ENCODE data around the gene SGSH. TPM values are rescaled to one million over a fixed set of nuclear protein-coding genes. Genes with fewer than 3 reads are reported as not detected.

Gene SGSH
- total RNA-seq, result 10 to 100 TPM; 29.7 to 50.3 TPM
- 19.8 TPM for polyA plus RNA-seq (ENCODE audit: insufficient read depth, low read depth, low replicate concordance)
- long read RNA-seq, donor 1, transcript SGSH-201 (8 exons, 2,784 nt), result major isoform, 7 of 10 reads
- long read RNA-seq, donor 1, partial matches to known transcripts, result 0 of 10 reads
- long read RNA-seq, donor 1, other reads (novel, unspliced or antisense), result 0 of 10 reads
- long read RNA-seq, donor 2, partial matches to known transcripts, result 0 of 4 reads
- long read RNA-seq, donor 2, other reads (novel, unspliced or antisense), result 0 of 4 reads

DNA sequence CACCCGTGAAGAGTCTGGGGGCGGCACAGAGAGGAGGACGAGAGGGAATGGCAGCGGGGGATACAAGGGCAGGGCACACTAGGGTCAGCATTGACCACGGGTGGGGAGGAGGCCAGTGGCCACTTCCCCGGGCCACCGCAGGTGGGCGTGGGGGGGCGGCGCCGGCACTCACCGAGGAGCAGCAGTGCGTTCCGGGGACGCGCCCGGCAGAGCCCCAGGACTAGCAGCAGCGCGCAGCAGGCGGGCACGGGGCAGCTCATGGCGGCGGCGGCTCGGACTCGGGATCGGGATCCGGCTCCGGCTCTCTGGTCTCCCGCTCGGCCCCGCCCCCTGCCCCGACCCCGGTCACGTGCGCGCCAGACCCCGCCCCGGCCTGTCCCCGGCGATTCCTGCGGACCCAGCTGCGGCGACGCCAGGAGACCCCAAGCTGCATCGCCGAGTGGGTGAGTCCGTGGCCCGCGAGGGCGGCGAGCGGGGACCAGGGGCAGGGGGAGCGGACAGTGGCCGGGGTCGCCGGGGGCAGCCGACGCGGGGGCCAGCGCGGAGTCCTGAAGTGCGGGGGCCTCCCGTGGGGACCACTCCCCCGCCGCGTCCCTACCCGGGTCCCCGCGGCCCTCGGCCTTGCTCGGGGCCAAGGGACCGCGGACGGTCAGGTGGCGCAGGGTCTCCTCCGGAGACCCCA is at the start of gene SGSH, which contains the start of gene SLC26A11:
SGSH (minus strand) TSS at position 280 of the 682 bp plus-strand sequence; CDS start at position 260, 20 bp downstream.
SLC26A11 (plus strand) TSS at position 374 of the 682 bp plus-strand sequence. CDS start 1,134 bp downstream, outside the sequence.
- Histone ChIP-seq H3K9me3 (no peaks in the 10 kb centered on the region), H3K4me1 (peaks cover 12% of the 10 kb centered on the region), H3K27ac (peak within 1 kb of the TSS; percentile 86 to 87), H3K27me3 (no peaks in the 10 kb centered on the region), H3K4me3 (peak within 1 kb of the TSS; percentile 79 to 81), H3K36me3 (ENCODE audit: low read depth, missing control alignments) (no peaks in the 10 kb centered on the region)
- TF ChIP-seq, protein P1, sequence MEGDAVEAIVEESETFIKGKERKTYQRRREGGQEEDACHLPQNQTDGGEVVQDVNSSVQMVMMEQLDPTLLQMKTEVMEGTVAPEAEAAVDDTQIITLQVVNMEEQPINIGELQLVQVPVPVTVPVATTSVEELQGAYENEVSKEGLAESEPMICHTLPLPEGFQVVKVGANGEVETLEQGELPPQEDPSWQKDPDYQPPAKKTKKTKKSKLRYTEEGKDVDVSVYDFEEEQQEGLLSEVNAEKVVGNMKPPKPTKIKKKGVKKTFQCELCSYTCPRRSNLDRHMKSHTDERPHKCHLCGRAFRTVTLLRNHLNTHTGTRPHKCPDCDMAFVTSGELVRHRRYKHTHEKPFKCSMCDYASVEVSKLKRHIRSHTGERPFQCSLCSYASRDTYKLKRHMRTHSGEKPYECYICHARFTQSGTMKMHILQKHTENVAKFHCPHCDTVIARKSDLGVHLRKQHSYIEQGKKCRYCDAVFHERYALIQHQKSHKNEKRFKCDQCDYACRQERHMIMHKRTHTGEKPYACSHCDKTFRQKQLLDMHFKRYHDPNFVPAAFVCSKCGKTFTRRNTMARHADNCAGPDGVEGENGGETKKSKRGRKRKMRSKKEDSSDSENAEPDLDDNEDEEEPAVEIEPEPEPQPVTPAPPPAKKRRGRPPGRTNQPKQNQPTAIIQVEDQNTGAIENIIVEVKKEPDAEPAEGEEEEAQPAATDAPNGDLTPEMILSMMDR (IDR thresholded peaks at IDR 0.05), result no peak
- no peak for TF ChIP-seq POLR2A (IDR thresholded peaks at IDR 0.05)
- WGBS, 2 donors, result 0 to 1% methylated on average over 13 to 44 of the region's 77 CpGs
- DNase-seq, result peak; percentile 87
- intact Hi-C loops (cut with DNase I; ENCODE audit: low total_unique reads), result no loop called here

GRCh38 chr17:80269405-80269807 is 49.3 kb upstream of the SGSH start:
- Histone ChIP-seq H3K9me3 (no peaks in the 10 kb centered on the region), H3K4me1 (no peaks in the 10 kb centered on the region), H3K4me3 (no peak overlapping the region), H3K27me3 (no peaks in the 10 kb centered on the region), H3K36me3 (ENCODE audit: low read depth, missing control alignments) (no peaks in the 10 kb centered on the region), H3K27ac (no peak overlapping the region)
- 43 to 85% methylated on average over 2 of the region's 2 CpGs for WGBS, 2 donors
- DNase-seq, result no peak
- intact Hi-C loops (cut with DNase I; ENCODE audit: low total_unique reads), result no loop called here
- TF ChIP-seq, protein P1 (IDR thresholded peaks at IDR 0.05), result no peak
- TF ChIP-seq POLR2A (IDR thresholded peaks at IDR 0.05), result no peak

- Histone ChIP-seq H3K27ac (no peak overlapping the region), H3K4me3 (no peak overlapping the region), H3K4me1 (no peaks in the 10 kb centered on the region), H3K36me3 (ENCODE audit: low read depth, missing control alignments) (no peaks in the 10 kb centered on the region), H3K27me3 (no peaks in the 10 kb centered on the region), H3K9me3 (no peaks in the 10 kb centered on the region)
- WGBS, 2 donors, result 72 to 94% methylated on average over 4 of the region's 4 CpGs
- intact Hi-C loops (cut with DNase I; ENCODE audit: low total_unique reads), result no loop called here
- DNase-seq, result no peak
- TF ChIP-seq, protein P1 (IDR thresholded peaks at IDR 0.05), result no peak
- TF ChIP-seq POLR2A (IDR thresholded peaks at IDR 0.05), result no peak
These were observed 48.3 kb upstream of the SGSH start for GRCh38 chr17:80268427-80268826.

GRCh38 chr17:80267391-80267790 is 47.3 kb upstream of the SGSH start:
- Histone ChIP-seq H3K9me3 (no peaks in the 10 kb centered on the region), H3K4me1 (peaks cover 9% of the 10 kb centered on the region), H3K36me3 (ENCODE audit: low read depth, missing control alignments) (no peaks in the 10 kb centered on the region), H3K4me3 (no peak overlapping the region), H3K27ac (no peak overlapping the region), H3K27me3 (no peaks in the 10 kb centered on the region)
- WGBS, 2 donors, result 94 to 97% methylated on average over 6 of the region's 6 CpGs
- TF ChIP-seq POLR2A (IDR thresholded peaks at IDR 0.05), result no peak
- TF ChIP-seq, protein P1 (IDR thresholded peaks at IDR 0.05), result no peak
- intact Hi-C loops (cut with DNase I; ENCODE audit: low total_unique reads), result no loop called here
- DNase-seq, result no peak

All from testis (tissue), 5 donors.